Measurements from ENCODE around the gene BPI.

The BPI gene

DNA sequence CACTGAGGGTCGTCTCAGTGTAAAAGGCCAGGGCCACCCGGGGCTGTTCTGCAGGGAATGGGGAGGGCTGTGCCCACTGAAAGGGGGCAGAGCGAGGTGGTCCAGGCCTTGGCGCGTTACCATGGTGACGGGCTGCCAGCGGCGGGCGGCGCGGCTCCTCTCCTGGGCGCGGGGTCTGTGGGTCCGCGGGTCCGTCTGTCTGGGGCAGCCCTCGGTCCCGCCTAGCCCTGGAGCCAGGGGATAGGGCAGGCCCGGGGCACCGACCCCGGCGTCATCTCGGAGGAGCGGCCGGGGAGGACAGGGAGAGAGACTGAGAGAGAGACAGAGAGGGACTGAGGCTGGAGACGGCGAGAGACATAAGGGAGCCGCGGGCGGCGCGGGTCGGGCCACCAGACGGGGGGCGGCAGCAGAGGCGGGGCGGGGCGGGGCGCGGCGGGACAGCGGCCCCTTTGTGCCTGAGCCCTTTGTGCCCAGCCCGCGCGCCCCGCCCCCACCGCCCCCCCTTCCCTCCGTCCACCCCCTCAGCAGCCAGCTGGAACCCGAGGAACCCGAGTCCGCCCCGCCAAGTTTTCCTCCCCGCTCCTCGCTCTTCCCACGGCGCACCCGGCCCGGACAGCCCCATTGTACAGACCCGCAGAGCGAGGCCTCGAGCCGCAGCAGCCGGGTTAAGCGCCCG is 43.4 kb upstream of the BPI start, which contains the start of gene KIAA1755:
KIAA1755 (minus strand) TSS at position 358 of the 676 bp plus-strand sequence; CDS start at position 123, 235 bp downstream.
- H3K4me3 ChIP-seq (ENCODE audit: control insufficient read depth, low read depth, low read length), result peak within 1 kb of the TSS; percentile 36
- no peak for DNase-seq (ENCODE audit: low read depth)
- TF ChIP-seq, protein P1, sequence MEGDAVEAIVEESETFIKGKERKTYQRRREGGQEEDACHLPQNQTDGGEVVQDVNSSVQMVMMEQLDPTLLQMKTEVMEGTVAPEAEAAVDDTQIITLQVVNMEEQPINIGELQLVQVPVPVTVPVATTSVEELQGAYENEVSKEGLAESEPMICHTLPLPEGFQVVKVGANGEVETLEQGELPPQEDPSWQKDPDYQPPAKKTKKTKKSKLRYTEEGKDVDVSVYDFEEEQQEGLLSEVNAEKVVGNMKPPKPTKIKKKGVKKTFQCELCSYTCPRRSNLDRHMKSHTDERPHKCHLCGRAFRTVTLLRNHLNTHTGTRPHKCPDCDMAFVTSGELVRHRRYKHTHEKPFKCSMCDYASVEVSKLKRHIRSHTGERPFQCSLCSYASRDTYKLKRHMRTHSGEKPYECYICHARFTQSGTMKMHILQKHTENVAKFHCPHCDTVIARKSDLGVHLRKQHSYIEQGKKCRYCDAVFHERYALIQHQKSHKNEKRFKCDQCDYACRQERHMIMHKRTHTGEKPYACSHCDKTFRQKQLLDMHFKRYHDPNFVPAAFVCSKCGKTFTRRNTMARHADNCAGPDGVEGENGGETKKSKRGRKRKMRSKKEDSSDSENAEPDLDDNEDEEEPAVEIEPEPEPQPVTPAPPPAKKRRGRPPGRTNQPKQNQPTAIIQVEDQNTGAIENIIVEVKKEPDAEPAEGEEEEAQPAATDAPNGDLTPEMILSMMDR (IDR thresholded peaks at IDR 0.05; ENCODE audit: control insufficient read depth, insufficient read depth, low read depth, low read length, missing control alignments), result no peak

DNA sequence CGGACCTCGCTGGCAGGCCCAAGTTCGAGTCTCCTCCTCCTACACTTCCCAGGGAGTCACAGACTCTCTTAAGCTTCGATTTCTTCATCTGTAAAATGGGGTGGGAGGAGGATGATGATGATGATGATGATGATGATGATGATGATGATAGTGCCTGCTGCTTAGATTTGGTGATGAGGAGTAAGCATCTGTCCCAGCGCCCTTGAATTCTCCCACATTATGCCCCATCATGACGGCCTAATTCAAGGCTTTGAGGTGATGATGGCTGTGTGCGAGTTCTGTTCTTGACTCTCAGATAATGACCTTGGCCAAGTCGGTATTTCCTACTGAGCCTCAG is 42.9 kb upstream of the BPI start:
- DNase-seq (ENCODE audit: low read depth), result no peak
- TF ChIP-seq, protein P1 (IDR thresholded peaks at IDR 0.05; ENCODE audit: control insufficient read depth, insufficient read depth, low read depth, low read length, missing control alignments), result no peak
- H3K4me3 ChIP-seq (ENCODE audit: control insufficient read depth, low read depth, low read length), result peak overlapping the region; percentile 34

GRCh38 chr20:38262931-38263330 is 41.0 kb upstream of the BPI start:
- TF ChIP-seq, protein P1 (IDR thresholded peaks at IDR 0.05; ENCODE audit: control insufficient read depth, insufficient read depth, low read depth, low read length, missing control alignments), result no peak
- H3K4me3 ChIP-seq (ENCODE audit: control insufficient read depth, low read depth, low read length), result no peak overlapping the region
- DNase-seq (ENCODE audit: low read depth), result no peak

GRCh38 chr20:38266426-38266825 is 37.5 kb upstream of the BPI start:
- TF ChIP-seq, protein P1 (IDR thresholded peaks at IDR 0.05; ENCODE audit: control insufficient read depth, insufficient read depth, low read depth, low read length, missing control alignments), result no peak
- no peak overlapping the region for H3K4me3 ChIP-seq (ENCODE audit: control insufficient read depth, low read depth, low read length)
- DNase-seq (ENCODE audit: low read depth), result no peak

- TF ChIP-seq, protein P1 (IDR thresholded peaks at IDR 0.05; ENCODE audit: control insufficient read depth, insufficient read depth, low read depth, low read length, missing control alignments), result no peak
- DNase-seq (ENCODE audit: low read depth), result no peak
- H3K4me3 ChIP-seq (ENCODE audit: control insufficient read depth, low read depth, low read length), result no peak overlapping the region
Measured at GRCh38 chr20:38267296-38267695, 36.7 kb upstream of the BPI start.

GRCh38 chr20:38267901-38268514 is 35.9 kb upstream of the BPI start:
- TF ChIP-seq, protein P1 (IDR thresholded peaks at IDR 0.05; ENCODE audit: control insufficient read depth, insufficient read depth, low read depth, low read length, missing control alignments), result no peak
- H3K4me3 ChIP-seq (ENCODE audit: control insufficient read depth, low read depth, low read length), result no peak overlapping the region
- no peak for DNase-seq (ENCODE audit: low read depth)
